K562 (cell line): ENCODE results near the gene KCNN4. TPM values are rescaled to one million over a fixed set of nuclear protein-coding genes. Genes with fewer than 3 reads are reported as not detected.
A peak's percentile ranks its signal among the peaks of the same experiment; 100 is the strongest.

Experiments used
- ATAC-seq: fragments of 200-7000 bp; cut with Tn5 transposase; 3 replicates; pipeline ENCODE4 v1.9.1; 2020; ENCODE audit warnings: moderate library complexity
- BruUV-seq: library from RNA; stranded (reverse); fragments of 400-500 nt; replicated peaks from 2 replicates; lab custom pipeline; 2021; lab: Mats Ljungman, UMichigan
- CTCF ChIA-PET: fragments of 300-600 bp; formaldehyde crosslinking; extraction: SDS; loops from one replicate; lab custom pipeline; 2021; ENCODE audit warnings: low intra/inter-chr PET ratio; lab: Yijun Ruan, JAX
- POLR2A ChIA-PET: fragments of 300-600, 350-650 bp; sonication (Branson Sonifier 250); formaldehyde crosslinking; extraction: SDS; loops from one replicate; lab custom pipeline; 2021; ENCODE audit warnings: antibody characterized with exemption, inconsistent platforms; lab: Yijun Ruan, JAX
- DNase-seq, 4 experiments: peaks; one replicate each; pipeline versions ENCODE4 v3.0.0 to v3.0.0-alpha.2; 2011 to 2018; ENCODE audit warnings: low spot score in 3 of 4, mixed read lengths in 3 of 4; ENCODE audit errors: extremely low read depth in 1 of 4
- FAIRE-seq: peaks from 2 replicates; lab custom pipeline; 2011; peaks lifted over from hg19 to GRCh38; lab: Jason Lieb, UNC
- H2AFZ ChIP-seq: 2 replicates; pipeline ENCODE4 v1.6.0; 2011; ENCODE audit warnings: low read depth, low read length, control low read depth, inconsistent platforms
- H3K27ac ChIP-seq: fragments of 200-600 bp; 3 replicates; pipeline ENCODE4 v1.8.0; 2011; ENCODE audit warnings: low read depth, mild to moderate bottlenecking, control low read depth, inconsistent platforms, low read length, moderate library complexity, mixed read lengths; ENCODE audit errors: extremely low read depth
- H3K27me3 ChIP-seq, 2 experiments: fragments of 300-600 bp in 1 of 2; 2 replicates in 1 of 2; 3 replicates in 1 of 2; pipeline versions ENCODE4 v1.6.0 to v1.8.0; 2011; ENCODE audit warnings: inconsistent platforms in 2 of 2, low read length in 2 of 2, mild to moderate bottlenecking in 1 of 2, mixed read lengths in 1 of 2, moderate library complexity in 1 of 2; ENCODE audit not compliant: control insufficient read depth in 2 of 2, insufficient read depth in 2 of 2
- H3K36me3 ChIP-seq: fragments of 300-600 bp; 3 replicates; pipeline ENCODE4 v1.8.0; 2011; ENCODE audit warnings: mild to moderate bottlenecking, low read length, inconsistent platforms; ENCODE audit not compliant: control insufficient read depth, insufficient read depth
- H3K4me1 ChIP-seq, 2 experiments: fragments of 200-600 bp in 1 of 2; replicated peaks in 1 of 2; 2 replicates in 1 of 2; 3 replicates in 1 of 2; pipeline versions ENCODE4 v1.5.1 to v1.8.0; 2011; ENCODE audit warnings: inconsistent platforms in 2 of 2, low read length in 2 of 2, mild to moderate bottlenecking in 1 of 2, mixed read lengths in 1 of 2, moderate library complexity in 1 of 2; ENCODE audit not compliant: control insufficient read depth in 2 of 2, insufficient read depth in 2 of 2
- H3K4me2 ChIP-seq: 2 replicates; pipeline ENCODE4 v1.6.1; 2011; ENCODE audit warnings: low read length, control low read depth, inconsistent platforms, mixed read lengths; ENCODE audit not compliant: insufficient read depth
- H3K4me3 ChIP-seq: fragments of 200-600 bp; sonication (generic), shearing (Covaris generic); 2 replicates; pipeline ENCODE4 v1.5.1; 2016; ENCODE audit warnings: control low read depth, inconsistent platforms
- H3K79me2 ChIP-seq: fragments of 200-600 bp; 3 replicates; pipeline ENCODE4 v1.8.0; 2011; ENCODE audit warnings: low read length, inconsistent platforms; ENCODE audit not compliant: control insufficient read depth, insufficient read depth
- H3K9ac ChIP-seq, 2 experiments: 2 replicates each; pipeline versions ENCODE4 v1.6.0 to v1.6.1; 2011; ENCODE audit warnings: low read depth in 2 of 2, low read length in 2 of 2, control low read depth in 1 of 2, inconsistent platforms in 1 of 2, mild to moderate bottlenecking in 1 of 2, mixed read lengths in 1 of 2; ENCODE audit not compliant: insufficient read depth in 1 of 2
- H3K9me1 ChIP-seq: one replicate; pipeline ENCODE4 v1.6.0; 2011; ENCODE audit warnings: inconsistent platforms, mild to moderate bottlenecking, low read length, moderate library complexity; ENCODE audit not compliant: control insufficient read depth, insufficient read depth
- H3K9me3 ChIP-seq: replicated peaks from 2 replicates; pipeline ENCODE4 v1.5.1; 2011; ENCODE audit warnings: low read depth, low read length, inconsistent platforms; ENCODE audit not compliant: control insufficient read depth, insufficient read depth
- H4K20me1 ChIP-seq: replicated peaks from 2 replicates; pipeline ENCODE4 v1.6.1; 2011; ENCODE audit warnings: low read length, inconsistent platforms, mixed read lengths; ENCODE audit not compliant: control insufficient read depth, insufficient read depth
- AFF1 ChIP-seq, 2 experiments: fragments of 450-650 bp; IDR thresholded peaks; 2 replicates each; pipeline ENCODE4 v1.6.1; 2018; ENCODE audit warnings: mild to moderate bottlenecking in 2 of 2, low read depth in 1 of 2; ENCODE audit not compliant: partially characterized antibody in 2 of 2
- HCFC1 ChIP-seq: IDR thresholded peaks from 2 replicates; pipeline ENCODE4 v1.6.1; 2012; ENCODE audit warnings: low read depth, low read length, improper control_type of control experiment
- L3MBTL2 ChIP-seq: fragments of 450-650 bp; IDR thresholded peaks from 2 replicates; pipeline ENCODE4 v1.6.1; 2016; ENCODE audit warnings: mild to moderate bottlenecking, moderate library complexity
- NCOA2 ChIP-seq, 2 experiments: fragments of 450-650 bp; IDR thresholded peaks; 2 replicates each; pipeline ENCODE4 v1.6.1; 2018; ENCODE audit warnings: mild to moderate bottlenecking in 2 of 2, moderate library complexity in 1 of 2; ENCODE audit not compliant: partially characterized antibody in 2 of 2
- NRF1 ChIP-seq, 2 experiments: fragments of 450-650 bp; IDR thresholded peaks in 1 of 2; conservative IDR thresholded peaks in 1 of 2; 2 replicates each; pipeline ENCODE4 v1.6.1; 2014; ENCODE audit warnings: mild to moderate bottlenecking in 2 of 2
- WGBS: fragments of 100-300 bp; shearing (Covaris generic); methylation state at CpG from one replicate; pipeline ENCODE4 v1.1.6; 2016; ENCODE audit warnings: low coverage, mixed read lengths; ENCODE audit not compliant: insufficient coverage; ENCODE audit errors: missing lambda C conversion rate; 5-methylcytosine and 5-hydroxymethylcytosine counted together
- in situ Hi-C: fragments of 300-500 bp; cut with MboI; formaldehyde crosslinking; loops from 4 replicates; pipeline ENCODE4 v1.15.0; 2018; ENCODE audit warnings: inconsistent platforms, mixed read lengths
- intact Hi-C: fragments of 100-400 bp; cut with micrococcal nuclease; formaldehyde crosslinking; loops from 2 replicates; pipeline ENCODE4 v1.14.2; 2022
- polyA plus RNA-seq, 8 experiments: library from polyadenylated mRNA; depleted of rRNA in 4 of 8; stranded (reverse) in 5 of 8; unstranded in 3 of 8; fragments of >200 nt; fragmentation: Nextera tagmentation in 2 of 8; fragmentation: Illumina TruSeq in 1 of 8; extraction: Ambion mirVana in 2 of 8; extraction: Trizol in 1 of 8; gene quantifications; 2 replicates each; pipeline versions ENCODE4 v1.2.1 to v1.2.3, GENCODE V29; 2011 to 2014; ENCODE audit warnings: inconsistent platforms in 1 of 8, missing spikeins in 1 of 8
- total RNA-seq, 7 experiments: library from RNA; depleted of rRNA in 6 of 7; stranded (reverse); fragments of >200 nt in 6 of 7; fragmentation: Illumina TruSeq in 2 of 7; extraction: Trizol in 2 of 7; gene quantifications; 2 replicates each; pipeline versions ENCODE4 v1.2.1 to v1.2.3, GENCODE V29; 2011 to 2021; ENCODE audit warnings: low replicate concordance in 1 of 7

The KCNN4 gene
- total and polyA plus RNA-seq, 9 of the 15 experiments (the other 6 are each of a cell fraction or from before 2014, with no cell fraction given), result 0.53 to 37.7 (median 25.9) TPM

GRCh38 chr19:43820098-43820883 is 39.5 kb upstream of the KCNN4 start:
- Histone ChIP-seq H3K36me3 (no peaks in the 10 kb centered on the region), H3K9me1 (no peaks in the 10 kb centered on the region), H3K27me3 (peaks cover 11 to 14% of the 10 kb centered on the region in 2 experiments), H3K79me2 (no peaks in the 10 kb centered on the region), H3K4me3 (no peak overlapping the region), H3K27ac (no peak overlapping the region), H2AFZ (peak overlapping the region; percentile 38), H3K4me2 (peak overlapping the region; percentile 30; the same call in 1 of the 2 replicates), H4K20me1 (no peaks in the 10 kb centered on the region), H3K9me3 (peaks cover 4% of the 10 kb centered on the region), H3K9ac (no peak overlapping the region), H3K4me1 (peaks cover 0 to 5% of the 10 kb centered on the region in 2 experiments; a peak in 1 of 5 replicates)
- no peak for FAIRE-seq
- POLR2A ChIA-PET, result interaction anchor here (0.9 kb wide), 1 partner anchor 11 kb away, joined by 3 read pairs; no protein-coding TSS in a partner anchor
- in situ Hi-C loops, result no loop called here
- CTCF ChIA-PET, result no interaction called here
- no peak for DNase-seq
- no peak for ATAC-seq
- intact Hi-C loops, result no loop called here
- BruUV-seq, result no TSS peak
- 33% methylated on average over 42 of the region's 48 CpGs for WGBS
- peak; percentile 47 for TF ChIP-seq HCFC1
- peak; percentile 50; the same call in 1 of the 2 replicates for TF ChIP-seq L3MBTL2
- TF ChIP-seq NCOA2 (IDR thresholded peaks at IDR 0.05; ENCODE audit: partially characterized antibody in 2 of 2), result no peak
- TF ChIP-seq AFF1 (IDR thresholded peaks at IDR 0.05; ENCODE audit: low read depth in 1 of 2, partially characterized antibody in 2 of 2), result peak in 1 of 2 experiments; percentile 33
- peak; percentile 29 to 61; a peak in 2 of 4 replicates for TF ChIP-seq NRF1 (conservative IDR thresholded peaks at IDR 0.05 in 1 of 2, IDR thresholded peaks at IDR 0.05 in 1 of 2)
